ENCODE results near the gene HNRNPM. TPM values are rescaled to one million over a fixed set of nuclear protein-coding genes. Genes with fewer than 3 reads are reported as not detected.
A peak's percentile ranks its signal among the peaks of the same experiment; 100 is the strongest.

Gene HNRNPM
- total and polyA plus RNA-seq, 7 donors, result 53.2 to 146 (median 91.8) TPM

- peaks cover 0 to 21% of the 10 kb centered on the region in 2 donors for H3K36me3 ChIP-seq (ENCODE audit: insufficient read depth in 1 of 2, low read depth in 1 of 2)
- intact Hi-C loops (cut with DNase I), result no loop called here
Measured at GRCh38 chr19:8457209-8457608, 12.4 kb downstream of the HNRNPM start.

GRCh38 chr19:8457827-8458226, 13.1 kb downstream of the HNRNPM start:
- no peak for DNase-seq
- peaks cover 0 to 17% of the 10 kb centered on the region in 2 donors for H3K36me3 ChIP-seq (ENCODE audit: insufficient read depth in 1 of 2, low read depth in 1 of 2)
- no peak for ATAC-seq
- 33 to 57% (median 41%) methylated on average over 1 of the region's 1 CpG for WGBS, 3 donors
- no peak for TF ChIP-seq CTCF (IDR thresholded peaks at IDR 0.05)
- H3K4me1 ChIP-seq, result peaks cover 100% of the 10 kb centered on the region
- peak overlapping the region; percentile 47 for H3K27ac ChIP-seq
- no peaks in the 10 kb centered on the region for H3K27me3 ChIP-seq (ENCODE audit: insufficient read depth in 3 of 3, low read length in 2 of 3)
- no peaks in the 10 kb centered on the region for H3K9me3 ChIP-seq
- H3K4me3 ChIP-seq, result peak overlapping the region; percentile 24
- intact Hi-C loops (cut with DNase I), result no loop called here

More at GRCh38 chr19:8457209-8457608, 12.4 kb downstream of the HNRNPM start:
- peak in 3 of 4 donors; percentile 67 to 72 (median 67) for ATAC-seq
- Histone ChIP-seq H3K4me3 (peak overlapping the region; percentile 24), H3K27ac (peak overlapping the region; percentile 47), H3K4me1 (peaks cover 100% of the 10 kb centered on the region), H3K27me3 (ENCODE audit: insufficient read depth in 3 of 3, low read length in 2 of 3) (no peaks in the 10 kb centered on the region), H3K9me3 (no peaks in the 10 kb centered on the region)
- TF ChIP-seq CTCF (IDR thresholded peaks at IDR 0.05), result peak; percentile 26
- WGBS, 3 donors, result 31 to 50% (median 34%) methylated on average over 3 of the region's 3 CpGs
- DNase-seq, result no peak

- Histone ChIP-seq H3K9me3 (no peaks in the 10 kb centered on the region), H3K4me3 (no peak overlapping the region), H3K36me3 (ENCODE audit: insufficient read depth in 1 of 2, low read depth in 1 of 2) (peaks cover 0 to 18% of the 10 kb centered on the region in 2 donors), H3K4me1 (peaks cover 100% of the 10 kb centered on the region), H3K27ac (peak overlapping the region; percentile 47), H3K27me3 (ENCODE audit: insufficient read depth in 3 of 3, low read length in 2 of 3) (no peaks in the 10 kb centered on the region)
- DNase-seq (no peak), ATAC-seq (no peak)
- no peak for TF ChIP-seq CTCF (IDR thresholded peaks at IDR 0.05)
- WGBS, 3 donors, result 47 to 74% (median 56%) methylated on average over 5 of the region's 5 CpGs
- intact Hi-C loops (cut with DNase I), result no loop called here
Measured at GRCh38 chr19:8458380-8458779, 13.6 kb downstream of the HNRNPM start.

GRCh38 chr19:8459095-8459494, 14.3 kb downstream of the HNRNPM start:
- no peaks in the 10 kb centered on the region for H3K27me3 ChIP-seq (ENCODE audit: insufficient read depth in 3 of 3, low read length in 2 of 3)
- intact Hi-C loops (cut with DNase I), result no loop called here
- DNase-seq (no peak), ATAC-seq (no peak)
- 24 to 48% (median 29%) methylated on average over 7 of the region's 7 CpGs for WGBS, 3 donors
- H3K4me3 ChIP-seq, result no peak overlapping the region
- H3K4me1 ChIP-seq, result peaks cover 97% of the 10 kb centered on the region
- peaks cover 0 to 25% of the 10 kb centered on the region in 2 donors for H3K36me3 ChIP-seq (ENCODE audit: insufficient read depth in 1 of 2, low read depth in 1 of 2)
- no peaks in the 10 kb centered on the region for H3K9me3 ChIP-seq
- H3K27ac ChIP-seq, result peak overlapping the region; percentile 58
- TF ChIP-seq CTCF (IDR thresholded peaks at IDR 0.05), result no peak

Data from psoas muscle (tissue), 8 donors.